Gastrocnemius medialis (tissue), 4 donors: ENCODE measurements around the gene INPP5D.

Source experiments
- CTCF ChIP-seq, 5 experiments: fragments of 450-650 bp in 3 of 5; fragments of 200-600 bp in 2 of 5; sonication (generic) in 2 of 5; IDR thresholded peaks in 4 of 5; conservative IDR thresholded peaks in 1 of 5; 1 replicate in 4 of 5; 2 replicates in 1 of 5; pipeline ENCODE4 v1.5.1; 2016 to 2019; ENCODE audit warnings: antibody characterized with exemption in 5 of 5, mild to moderate bottlenecking in 3 of 5, moderate library complexity in 3 of 5
- POLR2A ChIP-seq, 2 donors: fragments of 450-650 bp; IDR thresholded peaks; one replicate each; pipeline ENCODE4 v1.6.1; 2017; ENCODE audit warnings: antibody characterized with exemption in 2 of 2, mild to moderate bottlenecking in 2 of 2, moderate library complexity in 2 of 2

DNA sequence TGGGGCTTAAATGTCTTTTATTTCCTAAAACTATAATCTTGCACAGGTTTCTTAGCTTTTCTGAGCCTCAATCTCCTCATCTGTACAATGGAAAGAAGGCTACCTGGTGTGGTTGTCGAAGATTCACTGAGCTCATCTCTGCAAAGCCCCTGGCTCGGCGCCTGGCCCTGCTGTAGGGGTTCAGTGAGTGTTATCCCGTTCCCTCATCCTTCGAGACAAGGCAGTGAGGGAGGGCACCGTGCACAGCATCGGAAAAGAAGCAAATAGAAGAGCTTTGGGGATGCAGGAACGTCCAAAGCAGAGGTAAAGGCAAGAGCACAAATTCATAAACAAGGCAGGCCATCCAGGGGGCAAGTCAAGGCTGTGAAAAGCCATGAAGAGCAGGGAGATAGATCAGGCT is 150.1 kb downstream of the INPP5D start:
- TF ChIP-seq CTCF (IDR thresholded peaks at IDR 0.05 in 4 of 5, conservative IDR thresholded peaks at IDR 0.05 in 1 of 5): no peak
- TF ChIP-seq POLR2A (IDR thresholded peaks at IDR 0.05): no peak
